Hematopoietic multipotent progenitor cell treated with erythropoietin and hydrocortisone succinate and interleukin-3 and kit ligand, for 4 days (in vitro differentiated cells): ENCODE measurements around the gene VN1R2.
"Not testable (repeated sequence)": the region's sequence is repeated elsewhere in the genome, so short reads cannot be mapped to it uniquely, and the experiment has no call there.

Source experiments
- DNase-seq: peaks from one replicate; pipeline ENCODE4 v3.0.0-alpha.2; 2015

VN1R2 gene

GRCh38 chr19:53257715-53258342 lies at the start of gene VN1R2:
TSS of gene VN1R2 (plus strand) at chr19:53258292. CDS start at chr19:53258376, 84 bp downstream.
- not testable (repeated sequence) for DNase-seq

- not testable (repeated sequence) for DNase-seq
These were observed 46.5 kb upstream of the VN1R2 start for GRCh38 chr19:53211554-53211953.

GRCh38 chr19:53212703-53213320 lies 45.3 kb upstream of the VN1R2 start:
- DNase-seq = no peak

GRCh38 chr19:53222716-53223115 lies 35.4 kb upstream of the VN1R2 start:
- not testable (repeated sequence) for DNase-seq

- no peak for DNase-seq
These were observed 33.5 kb upstream of the VN1R2 start for GRCh38 chr19:53224606-53225005.

GRCh38 chr19:53237114-53237777 lies 20.8 kb upstream of the VN1R2 start:
- DNase-seq = no peak

- DNase-seq = no peak
These were observed 11.6 kb upstream of the VN1R2 start for GRCh38 chr19:53246498-53246897.

- DNase-seq = peak; percentile 94
These were observed 3.4 kb upstream of the VN1R2 start, which contains the start of gene ZNF677 for GRCh38 chr19:53254411-53255341. TSS of gene ZNF677 (minus strand) at chr19:53254873. CDS start at chr19:53251550, 3,323 bp downstream.

- not testable (repeated sequence) for DNase-seq
These were observed 9.5 kb downstream of the VN1R2 start, which contains the start of gene VN1R4 for GRCh38 chr19:53267623-53268022. TSS of gene VN1R4 (minus strand) at chr19:53267723. CDS start at chr19:53267665, 58 bp downstream.

- DNase-seq = not testable (repeated sequence)
These were observed 11.8 kb downstream of the VN1R2 start for GRCh38 chr19:53269861-53270260.

GRCh38 chr19:53272044-53272443 lies 14.0 kb downstream of the VN1R2 start:
- DNase-seq = no peak

- no peak for DNase-seq
These were observed 17.4 kb downstream of the VN1R2 start for GRCh38 chr19:53275480-53275879.

GRCh38 chr19:53281947-53282346 lies 23.9 kb downstream of the VN1R2 start:
- DNase-seq = peak; percentile 1

- DNase-seq = no peak
These were observed 27.0 kb downstream of the VN1R2 start for GRCh38 chr19:53285087-53285486.

GRCh38 chr19:53290758-53291549 lies 32.9 kb downstream of the VN1R2 start:
- no peak for DNase-seq

GRCh38 chr19:53294786-53295441 lies 36.8 kb downstream of the VN1R2 start:
- no peak for DNase-seq

- not testable (repeated sequence) for DNase-seq
These were observed 43.2 kb downstream of the VN1R2 start for GRCh38 chr19:53301341-53301740.

- DNase-seq = peak; percentile 28
These were observed 50.3 kb downstream of the VN1R2 start for GRCh38 chr19:53308339-53308811.
